NCI-H2029 (cell line): ENCODE data around the gene BMF.

Source experiments
- DNase-seq: peaks from one replicate; lab custom pipeline; 2025; lab: John Stamatoyannopoulos, UW

The BMF gene

DNA sequence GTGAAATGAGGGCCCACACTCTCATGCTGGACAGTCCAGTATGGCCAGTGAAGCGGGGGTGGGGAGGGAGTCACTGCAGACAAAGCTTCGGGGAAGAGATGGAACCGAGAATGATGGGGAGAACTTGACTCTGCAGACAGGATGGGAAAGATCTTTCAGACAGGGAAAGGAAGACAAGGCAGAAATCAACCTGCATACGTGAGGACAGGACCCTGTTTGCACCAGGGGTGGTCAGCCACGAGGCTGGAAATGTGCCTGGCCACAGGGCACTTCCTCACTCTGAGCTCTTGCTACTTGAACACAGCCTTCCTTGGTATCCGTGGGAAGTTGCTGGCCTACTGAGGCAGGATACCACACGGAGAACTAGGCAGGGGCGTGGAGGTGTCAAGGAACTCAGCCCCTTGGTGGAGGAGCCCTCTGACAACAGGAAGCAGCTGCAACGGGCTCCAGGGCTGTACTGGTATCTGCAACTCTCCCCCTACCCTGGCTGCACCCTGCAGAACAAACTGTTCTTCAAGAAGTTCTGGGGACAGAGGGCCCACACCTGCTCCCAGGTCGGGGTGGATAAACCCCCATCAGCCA is 60.4 kb downstream of the BMF start:
- DNase-seq = no peak

GRCh38 chr15:40047415-40048210 is 61.1 kb downstream of the BMF start:
- peak; percentile 49 for DNase-seq

GRCh38 chr15:40046721-40047414 is 61.8 kb downstream of the BMF start:
- no peak for DNase-seq

DNA sequence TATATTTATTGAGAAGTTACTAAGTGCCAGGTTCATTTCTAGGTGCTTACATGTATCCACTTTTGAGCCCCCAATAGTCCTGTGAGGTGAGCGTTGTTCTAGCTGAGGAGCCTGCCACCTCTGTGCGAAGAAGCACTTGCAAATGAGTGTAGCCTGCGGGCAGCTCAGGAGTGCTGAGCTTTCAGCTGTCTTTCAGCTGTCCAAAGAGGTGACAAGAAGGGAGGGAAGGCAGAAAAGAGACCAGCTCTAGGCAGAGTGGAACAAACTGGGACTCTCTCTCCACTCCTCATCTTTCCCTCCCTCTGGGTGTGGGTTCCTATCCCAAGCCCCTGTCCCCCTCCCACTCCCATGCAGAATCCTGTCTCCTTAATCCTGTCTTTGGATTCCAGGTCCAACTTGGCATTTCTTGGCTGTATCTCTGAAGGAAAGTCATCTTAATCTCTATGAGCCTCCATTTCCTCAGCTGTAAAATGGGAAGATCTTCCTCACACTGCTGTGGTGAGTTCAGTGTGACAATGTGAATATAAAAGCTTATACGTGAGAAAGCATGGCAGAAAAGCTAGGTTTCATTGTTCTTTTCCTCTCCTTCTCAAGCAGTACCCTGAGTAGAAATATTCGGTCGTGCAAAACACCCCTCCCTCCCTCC is 63.0 kb downstream of the BMF start:
- DNase-seq = no peak

DNA sequence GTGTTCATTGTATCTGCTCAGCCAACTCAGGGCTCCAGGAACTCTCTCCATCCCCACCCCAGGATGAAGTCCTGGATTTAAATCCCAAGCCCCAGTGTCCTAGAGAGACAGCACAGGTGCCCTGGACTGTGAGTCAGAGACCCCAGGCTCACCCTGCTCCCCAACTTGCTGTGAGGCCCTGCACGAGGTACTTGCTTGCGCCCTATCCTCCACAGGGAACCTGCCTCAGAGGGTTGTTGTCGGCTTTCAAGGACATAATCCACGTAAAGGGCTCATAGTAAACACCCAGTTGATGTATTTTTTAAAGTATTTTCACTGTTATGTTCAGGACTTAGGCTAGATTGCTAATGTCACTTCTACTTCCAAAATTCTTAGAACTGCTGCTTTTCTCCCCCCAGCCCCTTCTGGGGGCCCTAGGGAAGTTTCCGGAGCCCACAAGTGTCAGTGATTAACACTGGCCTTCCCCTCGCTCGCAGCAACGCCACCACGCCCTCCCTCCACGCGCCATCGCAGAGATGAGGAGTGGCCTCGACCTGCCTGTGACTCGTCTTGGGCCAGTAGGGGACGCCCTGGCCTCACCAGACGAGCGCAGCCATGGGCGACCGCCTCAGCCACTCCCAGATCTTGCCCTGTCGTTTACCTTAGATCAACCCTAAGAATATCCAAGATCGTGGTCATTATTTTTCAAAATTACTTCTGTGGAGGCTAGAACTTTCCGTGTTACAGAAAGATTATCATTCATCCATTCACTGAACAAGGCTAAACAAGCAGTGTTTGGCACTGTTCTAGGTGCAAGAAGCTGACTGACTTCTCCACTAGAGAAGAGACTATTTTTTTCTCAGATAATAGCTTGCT is 63.7 kb downstream of the BMF start:
- peak; percentile 63 for DNase-seq

- DNase-seq = no peak
Measured at GRCh38 chr15:40043927-40044716, 64.6 kb downstream of the BMF start.

GRCh38 chr15:40042791-40043320 is 65.8 kb downstream of the BMF start:
- DNase-seq = no peak

- no peak for DNase-seq
Measured at GRCh38 chr15:40040770-40041169, 67.9 kb downstream of the BMF start.

- no peak for DNase-seq
Measured at GRCh38 chr15:40040293-40040635, 68.4 kb downstream of the BMF start.

- DNase-seq = peak; percentile 73
Measured at GRCh38 chr15:40038638-40039543, 69.8 kb downstream of the BMF start, which contains the start of gene SRP14. Gene SRP14 (minus strand): TSS chr15:40039181. CDS start chr15:40039116, 65 bp downstream.

DNA sequence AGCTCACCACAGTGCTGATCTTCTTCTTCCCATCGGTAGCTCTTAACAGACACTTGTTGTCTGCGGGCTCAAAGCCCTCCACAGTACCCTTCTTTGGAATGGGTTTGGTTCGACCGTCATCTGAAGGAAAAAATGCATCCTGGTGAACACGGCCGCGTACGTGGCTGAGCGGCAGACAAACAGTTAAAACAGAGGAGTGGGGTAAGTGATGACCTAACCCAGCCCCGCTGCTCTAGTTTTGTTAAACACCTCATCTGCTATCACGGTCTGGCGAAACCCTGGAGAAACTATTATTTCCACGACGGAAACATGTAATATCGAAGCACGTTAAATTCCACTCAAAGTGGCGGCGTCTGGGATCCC is 70.4 kb downstream of the BMF start:
- DNase-seq = no peak
